Caco-2 (cell line): ENCODE measurements around the gene EIF4E2. TPM values are rescaled to one million over a fixed set of nuclear protein-coding genes. Genes with fewer than 3 reads are reported as not detected.

Experiments used
- BruUV-seq: library from RNA; stranded (reverse); fragments of 400-500 nt; replicated peaks from 2 replicates; lab custom pipeline; 2021; lab: Mats Ljungman, UMichigan
- CTCF ChIA-PET: fragments of 300-600 bp; sonication (Branson Sonifier 250); formaldehyde crosslinking; loops from one replicate; lab custom pipeline; 2022; ENCODE audit warnings: antibody characterized with exemption; lab: Charles Lee
- POLR2A ChIA-PET: fragments of 300-600 bp; sonication (Branson Sonifier 250); formaldehyde crosslinking; loops from one replicate; lab custom pipeline; 2022; ENCODE audit warnings: antibody characterized with exemption; lab: Charles Lee
- DNase-seq, 2 experiments: peaks; one replicate each; pipeline versions ENCODE4 v3.0.0 to v3.0.0-alpha.2; 2020 to 2022
- H3K27me3 ChIP-seq: replicated peaks from 2 replicates; pipeline ENCODE4 v1.6.0; 2011; ENCODE audit warnings: low read length; ENCODE audit not compliant: control insufficient read depth, insufficient read depth
- H3K36me3 ChIP-seq: 2 replicates; pipeline ENCODE4 v1.5.1; 2011; ENCODE audit warnings: low read length; ENCODE audit not compliant: control insufficient read depth, insufficient read depth
- H3K4me1 ChIP-seq: fragments of 250-450 bp; sonication (Bioruptor Pico); 2 replicates; pipeline ENCODE4 v1.5.1; 2020; ENCODE audit warnings: mild to moderate bottlenecking
- H3K4me3 ChIP-seq: 2 replicates; pipeline ENCODE4 v1.5.1; 2011; ENCODE audit warnings: low read depth, mild to moderate bottlenecking, control low read depth, low read length
- H3K9me3 ChIP-seq: fragments of 250-450 bp; sonication (Bioruptor Pico); 2 replicates; pipeline ENCODE4 v1.5.1; 2020; ENCODE audit warnings: mild to moderate bottlenecking, moderate library complexity
- H3K27ac Mint-ChIP-seq: one replicate; pipeline ENCODE4 v1.8.0; 2022; ENCODE audit warnings: mixed read lengths; ENCODE audit not compliant: unreplicated experiment
- H3K27me3 Mint-ChIP-seq: one replicate; pipeline ENCODE4 v1.8.0; 2022; ENCODE audit warnings: mixed read lengths; ENCODE audit not compliant: insufficient read depth, unreplicated experiment
- H3K36me3 Mint-ChIP-seq: one replicate; pipeline ENCODE4 v1.8.0; 2022; ENCODE audit warnings: mild to moderate bottlenecking, mixed read lengths; ENCODE audit not compliant: insufficient read depth, unreplicated experiment
- H3K4me1 Mint-ChIP-seq: one replicate; pipeline ENCODE4 v1.8.0; 2022; ENCODE audit warnings: low read depth, mixed read lengths; ENCODE audit not compliant: unreplicated experiment
- H3K4me3 Mint-ChIP-seq: one replicate; pipeline ENCODE4 v1.8.0; 2022; ENCODE audit warnings: mild to moderate bottlenecking, moderate library complexity, mixed read lengths; ENCODE audit not compliant: unreplicated experiment
- H3K9me3 Mint-ChIP-seq: one replicate; pipeline ENCODE4 v1.8.0; 2022; ENCODE audit warnings: mixed read lengths; ENCODE audit not compliant: unreplicated experiment
- intact Hi-C: fragments of 100-400 bp; cut with micrococcal nuclease; formaldehyde crosslinking; loops from one replicate; pipeline ENCODE4 v1.10.0; 2022; ENCODE audit not compliant: unreplicated experiment
- total RNA-seq: library from RNA; stranded (reverse); gene quantifications from 2 replicates; pipeline ENCODE4 v1.2.3, GENCODE V29; 2022
- TF ChIP-seq, protein P1 (sequence below), 2 experiments: fragments of 200-600 bp in 1 of 2; IDR thresholded peaks; 1 replicate in 1 of 2; 2 replicates in 1 of 2; pipeline versions ENCODE4 v1.5.1 to v1.8.0; 2011 to 2022; ENCODE audit warnings: antibody characterized with exemption in 1 of 2, control low read depth in 1 of 2, inconsistent platforms in 1 of 2, low read depth in 1 of 2, low read length in 1 of 2, mild to moderate bottlenecking in 1 of 2, moderate library complexity in 1 of 2; ENCODE audit not compliant: insufficient read depth in 1 of 2, severe bottlenecking in 1 of 2, unreplicated experiment in 1 of 2

Gene EIF4E2
- total RNA-seq, 1 experiment from 2014 or later, result 57.2 TPM

DNA sequence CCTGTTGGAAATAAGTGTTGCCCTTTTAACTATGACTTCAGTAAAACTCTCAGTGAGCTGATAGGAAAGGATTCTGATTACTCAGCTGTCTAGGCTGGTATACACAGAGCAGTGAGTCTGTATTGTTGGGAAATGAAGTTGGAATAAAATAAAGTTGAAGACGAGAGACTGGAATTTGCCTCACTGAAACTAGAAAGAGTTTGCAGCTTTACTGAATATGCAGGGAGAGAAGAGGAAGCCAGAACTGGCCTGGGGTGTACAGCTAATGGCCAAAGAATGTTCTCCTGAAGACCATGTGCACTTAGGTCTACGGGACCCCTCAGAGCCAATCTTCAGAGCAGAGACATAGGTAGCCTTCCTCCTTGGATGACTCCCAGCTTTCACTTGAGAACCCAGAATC is 26.5 kb downstream of the EIF4E2 start:
- Histone ChIP-seq H3K9me3 (no peaks in the 10 kb centered on the region), H3K4me1 (peaks cover 10% of the 10 kb centered on the region), H3K4me3 (no peak overlapping the region), H3K36me3 (no peaks in the 10 kb centered on the region; the same call in 1 of the 2 replicates), H3K27me3 (no peaks in the 10 kb centered on the region)
- no peaks in the 10 kb centered on the region for H3K4me1 Mint-ChIP-seq
- BruUV-seq, result no TSS peak
- intact Hi-C loops, result no loop called here
- no peak for DNase-seq
- POLR2A ChIA-PET, result no interaction called here
- no peaks in the 10 kb centered on the region for H3K27me3 Mint-ChIP-seq
- no peaks in the 10 kb centered on the region for H3K9me3 Mint-ChIP-seq
- TF ChIP-seq, protein P1, sequence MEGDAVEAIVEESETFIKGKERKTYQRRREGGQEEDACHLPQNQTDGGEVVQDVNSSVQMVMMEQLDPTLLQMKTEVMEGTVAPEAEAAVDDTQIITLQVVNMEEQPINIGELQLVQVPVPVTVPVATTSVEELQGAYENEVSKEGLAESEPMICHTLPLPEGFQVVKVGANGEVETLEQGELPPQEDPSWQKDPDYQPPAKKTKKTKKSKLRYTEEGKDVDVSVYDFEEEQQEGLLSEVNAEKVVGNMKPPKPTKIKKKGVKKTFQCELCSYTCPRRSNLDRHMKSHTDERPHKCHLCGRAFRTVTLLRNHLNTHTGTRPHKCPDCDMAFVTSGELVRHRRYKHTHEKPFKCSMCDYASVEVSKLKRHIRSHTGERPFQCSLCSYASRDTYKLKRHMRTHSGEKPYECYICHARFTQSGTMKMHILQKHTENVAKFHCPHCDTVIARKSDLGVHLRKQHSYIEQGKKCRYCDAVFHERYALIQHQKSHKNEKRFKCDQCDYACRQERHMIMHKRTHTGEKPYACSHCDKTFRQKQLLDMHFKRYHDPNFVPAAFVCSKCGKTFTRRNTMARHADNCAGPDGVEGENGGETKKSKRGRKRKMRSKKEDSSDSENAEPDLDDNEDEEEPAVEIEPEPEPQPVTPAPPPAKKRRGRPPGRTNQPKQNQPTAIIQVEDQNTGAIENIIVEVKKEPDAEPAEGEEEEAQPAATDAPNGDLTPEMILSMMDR (IDR thresholded peaks at IDR 0.05; ENCODE audit: insufficient read depth in 1 of 2, low read depth in 1 of 2, low read length in 1 of 2, severe bottlenecking in 1 of 2, unreplicated experiment in 1 of 2), result no peak
- CTCF ChIA-PET, result no interaction called here
- no peak overlapping the region for H3K4me3 Mint-ChIP-seq
- H3K36me3 Mint-ChIP-seq, result peaks cover 16% of the 10 kb centered on the region
- H3K27ac Mint-ChIP-seq, result no peak overlapping the region

DNA sequence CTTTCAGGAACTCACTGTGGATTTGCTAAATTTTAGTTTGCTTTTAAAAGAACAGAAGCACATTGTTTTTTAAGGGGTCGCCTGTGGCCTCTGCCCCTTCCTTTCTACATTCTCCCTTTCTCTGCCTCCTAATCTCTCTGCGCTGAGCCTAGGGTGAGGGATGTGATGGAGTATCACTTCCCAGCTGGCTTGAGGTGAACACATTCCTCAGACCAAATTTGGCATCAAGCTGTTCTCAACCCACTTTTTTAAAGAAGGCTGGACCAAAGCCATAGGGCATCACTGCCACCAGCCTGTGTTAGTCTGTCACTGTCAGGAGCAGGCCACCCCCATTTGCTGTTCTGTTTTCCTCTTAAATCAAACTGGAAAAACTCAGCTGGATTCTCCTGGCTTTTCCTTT is 27.4 kb downstream of the EIF4E2 start:
- DNase-seq, result no peak
- Histone ChIP-seq H3K9me3 (no peaks in the 10 kb centered on the region), H3K36me3 (no peaks in the 10 kb centered on the region; the same call in 1 of the 2 replicates), H3K4me3 (no peak overlapping the region), H3K27me3 (no peaks in the 10 kb centered on the region), H3K4me1 (peaks cover 10% of the 10 kb centered on the region)
- intact Hi-C loops, result no loop called here
- H3K27me3 Mint-ChIP-seq, result no peaks in the 10 kb centered on the region
- H3K9me3 Mint-ChIP-seq, result no peaks in the 10 kb centered on the region
- no peak overlapping the region for H3K4me3 Mint-ChIP-seq
- no TSS peak for BruUV-seq
- H3K36me3 Mint-ChIP-seq, result peaks cover 24% of the 10 kb centered on the region
- ChIA-PET CTCF (no interaction called here), POLR2A (no interaction called here)
- TF ChIP-seq, protein P1 (IDR thresholded peaks at IDR 0.05; ENCODE audit: insufficient read depth in 1 of 2, low read depth in 1 of 2, low read length in 1 of 2, severe bottlenecking in 1 of 2, unreplicated experiment in 1 of 2), result no peak
- no peak overlapping the region for H3K27ac Mint-ChIP-seq
- no peaks in the 10 kb centered on the region for H3K4me1 Mint-ChIP-seq

DNA sequence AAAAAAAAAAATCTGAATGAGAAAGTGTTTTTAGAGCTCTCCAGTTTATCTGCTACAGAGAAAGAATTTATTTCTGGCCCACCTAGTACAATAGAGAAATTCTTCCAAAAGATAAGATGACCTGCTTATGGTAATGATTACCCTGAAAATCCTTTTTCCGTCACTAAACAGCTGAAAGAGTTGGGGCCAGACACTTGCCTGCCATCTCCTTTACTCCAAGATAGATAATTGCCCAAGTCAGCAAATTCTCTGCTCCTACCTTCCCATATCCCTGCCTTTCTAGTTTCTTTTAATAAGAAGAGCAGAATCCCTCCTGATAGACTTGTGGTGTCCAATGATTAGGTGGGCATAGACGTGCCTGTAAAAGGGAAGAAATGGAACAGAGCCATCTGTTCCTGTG is 28.1 kb downstream of the EIF4E2 start:
- TF ChIP-seq, protein P1 (IDR thresholded peaks at IDR 0.05; ENCODE audit: insufficient read depth in 1 of 2, low read depth in 1 of 2, low read length in 1 of 2, severe bottlenecking in 1 of 2, unreplicated experiment in 1 of 2), result no peak
- DNase-seq, result no peak
- ChIA-PET CTCF (no interaction called here), POLR2A (interaction anchor here (1.2 kb wide), 1 partner anchor 28 kb away, joined by 4 read pairs; the partner anchor contains the start of genes EIF4E2 and TIGD1)
- intact Hi-C loops, result no loop called here
- no peak overlapping the region for H3K4me3 ChIP-seq
- H3K27me3 ChIP-seq, result no peaks in the 10 kb centered on the region
- peaks cover 24% of the 10 kb centered on the region for H3K36me3 Mint-ChIP-seq
- no peaks in the 10 kb centered on the region for H3K9me3 ChIP-seq
- no peaks in the 10 kb centered on the region for H3K4me1 Mint-ChIP-seq
- no peak overlapping the region for H3K4me3 Mint-ChIP-seq
- H3K36me3 ChIP-seq, result no peaks in the 10 kb centered on the region; the same call in 1 of the 2 replicates
- BruUV-seq, result no TSS peak
- no peaks in the 10 kb centered on the region for H3K27me3 Mint-ChIP-seq
- H3K9me3 Mint-ChIP-seq, result no peaks in the 10 kb centered on the region
- H3K4me1 ChIP-seq, result peaks cover 10% of the 10 kb centered on the region
- no peak overlapping the region for H3K27ac Mint-ChIP-seq
